GM19324 (cell line): ENCODE results near the gene G0S2.
"Not testable (repeated sequence)": the region's sequence is repeated elsewhere in the genome, so short reads cannot be mapped to it uniquely, and the experiment has no call there.

Source experiments
- ATAC-seq: cut with Tn5 transposase; IDR thresholded peaks from one replicate; pipeline ENCODE4 v1.9.1; 2021; ENCODE audit warnings: mild to moderate bottlenecking, moderate library complexity; ENCODE audit not compliant: unreplicated experiment, low FRiP score

Gene G0S2

GRCh38 chr1:209673631-209674417 lies 1.4 kb upstream of the G0S2 start:
- no peak for ATAC-seq

- no peak for ATAC-seq
Observed at GRCh38 chr1:209675565-209676154, 448 bp downstream of the G0S2 start.

DNA sequence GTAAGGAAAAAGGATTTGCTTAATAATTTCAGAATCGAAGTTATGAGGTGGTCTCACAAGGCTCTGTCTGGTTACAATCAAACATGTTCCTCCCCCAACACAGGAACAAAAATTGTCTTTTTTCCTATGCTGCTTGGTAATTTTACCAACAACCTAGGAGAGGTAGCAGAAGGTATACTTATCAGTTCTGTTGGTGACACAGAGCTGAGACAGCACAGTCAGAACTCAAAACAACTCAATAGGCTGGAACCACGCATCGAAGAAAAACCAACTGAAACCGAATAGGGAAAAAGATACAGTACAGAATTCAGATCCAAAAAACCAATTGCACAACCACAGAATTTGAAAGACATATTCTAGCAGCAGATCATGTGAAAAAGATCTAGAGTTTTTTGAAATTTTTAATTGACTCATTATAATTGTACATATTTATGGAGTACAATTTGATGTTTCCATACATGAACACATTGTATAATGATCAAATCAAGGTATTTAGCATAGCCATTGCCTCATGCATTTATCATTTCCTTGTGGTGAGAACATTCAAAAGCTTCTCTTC lies 3.8 kb downstream of the G0S2 start:
- no peak for ATAC-seq

GRCh38 chr1:209685821-209686220 lies 10.6 kb downstream of the G0S2 start:
- ATAC-seq, result no peak

DNA sequence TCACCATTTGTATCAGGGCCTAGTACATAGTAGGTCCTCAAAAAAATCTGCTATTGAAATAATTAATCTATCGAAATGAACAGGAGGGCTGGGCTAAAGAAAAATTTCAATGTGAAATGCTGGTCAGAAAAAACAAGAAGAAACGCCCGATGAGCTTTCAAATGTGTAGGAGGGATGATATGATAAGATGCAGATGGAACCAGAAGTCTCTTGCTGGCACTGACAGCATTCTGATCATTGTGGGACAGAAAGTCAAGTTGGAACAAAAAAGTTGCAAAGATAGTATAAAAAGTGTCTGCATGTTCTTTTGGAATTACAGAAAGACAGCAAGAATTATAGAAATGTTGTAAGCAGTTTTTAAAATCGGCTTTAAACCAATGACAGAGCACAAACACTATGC lies 11.1 kb downstream of the G0S2 start:
- ATAC-seq, result no peak

- ATAC-seq, result no peak
Observed at GRCh38 chr1:209688746-209689234, 13.6 kb downstream of the G0S2 start.

DNA sequence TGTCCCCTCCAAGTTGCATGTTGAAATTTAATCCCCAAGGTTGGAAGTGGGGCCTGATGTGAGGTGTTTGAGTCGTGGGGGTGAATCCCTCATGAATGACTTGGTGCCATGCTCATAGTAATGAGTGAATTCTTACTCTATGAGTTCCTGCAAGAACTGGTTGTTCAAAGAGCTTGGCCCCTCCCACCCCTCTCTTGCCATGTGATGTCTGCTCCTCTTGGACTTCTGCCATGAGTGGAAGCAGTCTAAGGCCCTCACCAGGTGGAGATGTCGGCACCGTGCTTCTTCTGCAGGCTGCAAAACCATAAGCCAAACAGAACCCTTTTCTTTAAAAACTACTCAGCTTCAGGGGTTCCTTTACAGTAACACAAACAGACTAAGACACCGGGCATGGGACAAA lies 14.3 kb downstream of the G0S2 start:
- no peak for ATAC-seq

DNA sequence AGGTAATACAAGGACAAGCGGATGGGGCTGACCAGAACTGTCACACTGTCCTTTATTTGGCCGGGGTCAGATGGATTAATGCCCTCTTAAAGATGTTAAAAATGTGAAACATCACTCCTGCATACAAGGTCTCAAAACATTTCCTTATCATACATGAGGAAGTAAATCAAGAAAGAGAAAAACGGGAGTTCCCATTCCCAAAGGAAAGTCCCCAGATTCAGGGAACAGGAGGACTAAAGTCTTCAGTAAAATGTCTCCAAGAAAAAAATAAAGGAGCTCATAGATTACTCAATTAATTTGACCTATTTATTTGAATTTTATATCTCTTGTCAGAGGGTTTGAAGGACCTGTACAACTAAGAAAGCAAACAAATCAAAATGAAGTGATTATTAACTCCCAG lies 16.0 kb downstream of the G0S2 start:
- ATAC-seq, result no peak

- no peak for ATAC-seq
Observed at GRCh38 chr1:209692296-209692695, 17.1 kb downstream of the G0S2 start.

DNA sequence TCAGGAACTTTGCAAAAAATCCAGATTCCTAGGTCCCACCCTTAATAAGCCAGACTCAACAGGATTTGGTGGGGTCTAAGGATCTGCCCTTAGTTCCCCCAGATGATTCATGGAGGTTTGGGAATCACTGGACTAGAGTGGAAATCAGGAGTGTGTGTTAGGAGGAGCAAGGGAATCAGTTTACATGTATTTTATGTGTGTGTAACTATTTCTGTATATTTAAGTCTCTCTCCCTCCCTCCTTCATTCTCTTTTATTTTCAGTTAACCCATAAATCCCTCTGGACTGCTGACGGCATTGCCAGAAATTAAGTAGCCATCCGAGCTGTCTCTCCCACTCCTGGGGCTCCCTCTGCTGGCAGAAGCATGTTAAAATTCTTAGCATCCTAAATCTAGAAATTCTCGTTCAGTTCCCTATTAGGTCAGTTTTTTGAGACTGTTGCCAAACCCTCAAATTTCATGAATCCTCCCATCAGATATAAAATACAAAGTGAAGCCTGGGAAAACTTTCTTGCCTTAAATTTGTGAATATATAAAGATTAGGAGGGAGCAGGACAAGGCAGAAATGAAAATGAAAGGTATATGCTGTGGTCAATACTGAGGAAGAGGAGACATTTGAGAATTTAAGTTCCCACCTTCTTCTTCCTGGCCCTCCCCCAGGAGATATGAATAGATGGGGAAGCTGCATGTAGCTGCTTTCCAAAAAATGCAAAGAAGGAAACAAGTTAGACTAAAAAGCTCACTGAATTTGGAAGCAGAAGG lies 17.7 kb downstream of the G0S2 start:
- no peak for ATAC-seq

DNA sequence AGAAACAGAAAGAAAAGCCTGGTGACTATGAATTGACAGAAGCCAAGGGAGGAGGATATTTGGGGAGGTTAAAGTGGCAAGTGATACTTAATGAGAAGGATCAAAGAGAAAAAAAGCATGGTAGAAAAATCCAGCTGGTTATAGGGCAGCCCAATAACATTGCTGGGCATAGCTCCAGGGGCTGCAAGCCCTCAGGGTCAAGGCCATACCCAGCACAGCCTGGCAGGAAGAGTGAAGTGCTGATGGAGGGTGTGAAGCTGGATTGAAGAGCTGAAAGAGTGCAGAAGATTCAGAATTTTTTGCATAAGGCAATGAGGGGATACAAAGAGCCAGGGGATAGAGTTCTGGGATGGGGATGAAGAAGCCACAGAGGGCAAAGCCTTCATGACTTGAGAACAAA lies 21.5 kb downstream of the G0S2 start:
- no peak for ATAC-seq

GRCh38 chr1:209697126-209697525 lies 21.9 kb downstream of the G0S2 start:
- ATAC-seq, result no peak

DNA sequence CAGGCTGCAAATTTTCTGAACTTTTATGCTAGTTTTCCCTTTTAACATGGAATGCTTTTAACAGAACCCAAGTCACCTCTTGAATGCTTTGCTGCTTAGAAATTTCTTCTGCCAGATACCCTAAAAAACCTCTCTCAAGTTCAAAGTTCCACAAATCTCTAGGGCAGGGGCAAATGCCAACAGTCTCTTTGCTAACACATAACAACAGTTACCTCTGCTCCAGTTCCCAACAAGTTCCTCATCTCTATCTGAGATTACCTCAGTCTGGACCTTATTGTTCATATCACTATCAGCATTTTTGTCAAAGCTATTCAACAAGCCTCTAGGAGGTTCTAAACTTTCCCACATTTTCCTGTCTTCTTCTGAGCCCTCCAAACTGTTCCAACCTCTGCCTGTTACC lies 25.5 kb downstream of the G0S2 start:
- not testable (repeated sequence) for ATAC-seq

DNA sequence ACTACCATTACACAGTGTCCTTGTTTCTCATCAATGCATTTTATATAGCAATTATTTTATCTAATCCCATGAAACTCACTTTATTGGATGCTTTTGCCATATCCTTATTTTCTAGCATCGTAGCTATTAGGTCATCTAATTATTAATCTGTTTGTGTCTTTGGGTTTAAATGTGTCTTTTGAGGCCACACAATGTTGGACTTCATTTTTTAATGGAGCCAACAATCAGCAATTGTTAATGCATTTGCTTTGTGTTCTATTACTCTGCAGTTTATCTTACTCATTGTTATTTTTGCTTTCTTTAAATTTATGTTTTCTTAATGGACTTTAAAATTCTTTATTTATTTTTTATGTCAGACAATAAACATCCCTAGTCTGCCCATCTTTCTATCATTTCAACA lies 27.6 kb downstream of the G0S2 start:
- ATAC-seq, result no peak

DNA sequence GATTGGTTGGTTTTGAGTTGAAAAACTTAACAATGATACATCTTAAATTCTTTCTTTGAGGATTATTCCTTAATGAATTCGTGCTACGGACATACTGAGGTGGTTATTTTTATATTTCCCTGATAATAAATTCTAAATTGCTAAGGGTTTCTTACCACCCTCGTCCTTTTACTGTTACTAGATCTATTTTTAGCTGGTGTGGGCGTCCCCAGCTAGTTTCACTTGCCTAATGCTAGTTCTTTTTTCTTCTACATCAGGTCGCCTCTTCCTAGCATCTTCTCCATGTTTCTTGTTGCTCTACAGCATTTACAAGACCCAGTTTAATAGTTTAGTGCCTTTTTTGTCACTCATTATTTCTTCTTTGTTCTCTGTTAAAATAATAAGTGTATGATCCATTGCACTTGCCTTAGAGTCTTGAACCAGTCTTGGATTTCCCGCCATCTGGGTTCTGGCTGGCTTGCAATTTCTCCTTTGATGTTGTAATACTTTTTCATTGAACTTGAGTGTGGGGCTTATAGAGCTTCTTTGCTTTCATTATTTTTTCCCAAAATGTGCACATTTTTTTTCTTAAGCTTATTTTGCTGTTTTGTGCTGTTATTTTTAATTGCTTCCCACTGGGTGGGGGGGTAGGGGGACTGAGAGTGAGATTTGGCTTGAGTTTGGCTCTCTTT lies 28.8 kb downstream of the G0S2 start:
- ATAC-seq, result no peak

- ATAC-seq, result no peak
Observed at GRCh38 chr1:209704584-209704983, 29.4 kb downstream of the G0S2 start, which contains the start of gene HSD11B1. HSD11B1 (plus strand) TSS chr1:209704846; CDS start chr1:209704943, 97 bp downstream.

GRCh38 chr1:209705033-209705598 lies 29.9 kb downstream of the G0S2 start:
- no peak for ATAC-seq

DNA sequence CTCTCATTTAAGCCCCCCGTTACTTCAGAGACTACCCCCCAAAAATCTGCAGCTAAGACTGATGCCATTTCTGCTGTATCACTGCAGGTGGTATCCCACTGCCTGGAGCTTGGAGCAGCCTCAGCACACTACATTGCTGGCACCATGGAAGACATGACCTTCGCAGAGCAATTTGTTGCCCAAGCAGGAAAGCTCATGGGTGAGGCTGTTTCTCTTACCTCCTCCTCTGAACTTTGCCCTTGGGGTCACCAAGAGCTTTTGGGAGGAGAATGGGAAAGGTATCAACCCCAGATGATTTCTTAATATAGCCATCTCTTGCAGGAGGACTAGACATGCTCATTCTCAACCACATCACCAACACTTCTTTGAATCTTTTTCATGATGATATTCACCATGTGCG lies 31.4 kb downstream of the G0S2 start:
- no peak for ATAC-seq

- no peak for ATAC-seq
Observed at GRCh38 chr1:209707308-209707707, 32.1 kb downstream of the G0S2 start.

DNA sequence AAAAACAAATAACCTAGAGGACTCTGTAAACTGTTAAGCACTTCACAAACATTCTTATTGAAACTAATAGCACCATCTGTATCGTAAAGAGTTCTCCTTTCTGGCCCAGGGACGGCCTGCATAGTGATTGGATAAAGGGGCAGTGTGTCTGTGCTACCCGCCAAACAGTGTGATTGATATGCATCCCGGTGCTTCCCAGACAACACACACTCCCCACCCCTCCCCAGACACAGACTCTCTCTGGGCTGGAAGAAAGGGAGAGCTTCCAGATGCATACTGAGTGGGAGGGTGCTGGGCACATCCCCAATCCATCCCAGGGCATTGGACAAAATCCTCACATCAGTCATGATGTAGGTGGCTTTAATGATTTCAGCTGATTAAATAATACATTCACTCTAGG lies 33.1 kb downstream of the G0S2 start:
- ATAC-seq, result no peak
